GM12801 (cell line): ENCODE measurements around the gene USP40.

Source experiments
- CTCF ChIP-seq: IDR thresholded peaks from one replicate; pipeline ENCODE4 v1.5.1; 2011; ENCODE audit warnings: control low read depth; ENCODE audit not compliant: insufficient read length; ENCODE audit errors: extremely low read depth

The USP40 gene

GRCh38 chr2:233482616-233483015 is 84.0 kb downstream of the USP40 start:
- TF ChIP-seq CTCF: no peak

- TF ChIP-seq CTCF: no peak
Measured at GRCh38 chr2:233481368-233482142, 85.0 kb downstream of the USP40 start.

- no peak for TF ChIP-seq CTCF
Measured at GRCh38 chr2:233480490-233481202, 85.9 kb downstream of the USP40 start.

- no peak for TF ChIP-seq CTCF
Measured at GRCh38 chr2:233479616-233480489, 86.7 kb downstream of the USP40 start.

- no peak for TF ChIP-seq CTCF
Measured at GRCh38 chr2:233477548-233478433, 88.8 kb downstream of the USP40 start.

- no peak for TF ChIP-seq CTCF
Measured at GRCh38 chr2:233476651-233477547, 89.7 kb downstream of the USP40 start.
